ENCODE results near the gene SPIN2A.
A peak's percentile ranks its signal among the peaks of the same experiment; 100 is the strongest.
"Not testable (repeated sequence)": the region's sequence is repeated elsewhere in the genome, so short reads cannot be mapped to it uniquely, and the experiment has no call there.

SPIN2A gene

GRCh38 chrX:57137073-57137472, at the start of gene SPIN2A:
TSS of gene SPIN2A (minus strand) at chrX:57137397. CDS start at chrX:57136597, 800 bp downstream.
- not testable (repeated sequence) for H3K4me3 ChIP-seq (ENCODE audit: low read length)

GRCh38 chrX:57178605-57179004, 41.4 kb upstream of the SPIN2A start:
- DNase-seq (ENCODE audit: low read depth) = no peak
- TF ChIP-seq CTCF (IDR thresholded peaks at IDR 0.05; ENCODE audit: insufficient read depth, low read depth, low read length, missing control alignments) = no peak
- H3K4me3 ChIP-seq (ENCODE audit: low read length) = no peak overlapping the region

More at GRCh38 chrX:57137073-57137472, at the start of gene SPIN2A:
- DNase-seq (ENCODE audit: low read depth) = not testable (repeated sequence)

GRCh38 chrX:57177070-57177469, 39.9 kb upstream of the SPIN2A start:
- no peak for DNase-seq (ENCODE audit: low read depth)
- no peak for TF ChIP-seq CTCF (IDR thresholded peaks at IDR 0.05; ENCODE audit: insufficient read depth, low read depth, low read length, missing control alignments)
- H3K4me3 ChIP-seq (ENCODE audit: low read length) = no peak overlapping the region

- no peak for TF ChIP-seq CTCF (IDR thresholded peaks at IDR 0.05; ENCODE audit: insufficient read depth, low read depth, low read length, missing control alignments)
- DNase-seq (ENCODE audit: low read depth) = no peak
- no peak overlapping the region for H3K4me3 ChIP-seq (ENCODE audit: low read length)
Measured at GRCh38 chrX:57172544-57172943, 35.3 kb upstream of the SPIN2A start.

GRCh38 chrX:57156397-57157049, 19.3 kb upstream of the SPIN2A start:
- no peak overlapping the region for H3K4me3 ChIP-seq (ENCODE audit: low read length)
- peak; percentile 64 for TF ChIP-seq CTCF (IDR thresholded peaks at IDR 0.05; ENCODE audit: insufficient read depth, low read depth, low read length, missing control alignments)
- DNase-seq (ENCODE audit: low read depth) = peak; percentile 52

- TF ChIP-seq CTCF (IDR thresholded peaks at IDR 0.05; ENCODE audit: insufficient read depth, low read depth, low read length, missing control alignments) = no peak
- no peak overlapping the region for H3K4me3 ChIP-seq (ENCODE audit: low read length)
- DNase-seq (ENCODE audit: low read depth) = peak; percentile 39
Measured at GRCh38 chrX:57155171-57155570, 18.0 kb upstream of the SPIN2A start.

- DNase-seq (ENCODE audit: low read depth) = not testable (repeated sequence)
Measured at GRCh38 chrX:57152222-57152621, 15.0 kb upstream of the SPIN2A start.

GRCh38 chrX:57138674-57139073, 1.5 kb upstream of the SPIN2A start:
- DNase-seq (ENCODE audit: low read depth) = no peak
- H3K4me3 ChIP-seq (ENCODE audit: low read length) = no peak overlapping the region
- no peak for TF ChIP-seq CTCF (IDR thresholded peaks at IDR 0.05; ENCODE audit: insufficient read depth, low read depth, low read length, missing control alignments)

More at GRCh38 chrX:57152222-57152621, 15.0 kb upstream of the SPIN2A start:
- not testable (repeated sequence) for H3K4me3 ChIP-seq (ENCODE audit: low read length)
